ENCODE data around the gene SYTL5.

SYTL5 gene

DNA sequence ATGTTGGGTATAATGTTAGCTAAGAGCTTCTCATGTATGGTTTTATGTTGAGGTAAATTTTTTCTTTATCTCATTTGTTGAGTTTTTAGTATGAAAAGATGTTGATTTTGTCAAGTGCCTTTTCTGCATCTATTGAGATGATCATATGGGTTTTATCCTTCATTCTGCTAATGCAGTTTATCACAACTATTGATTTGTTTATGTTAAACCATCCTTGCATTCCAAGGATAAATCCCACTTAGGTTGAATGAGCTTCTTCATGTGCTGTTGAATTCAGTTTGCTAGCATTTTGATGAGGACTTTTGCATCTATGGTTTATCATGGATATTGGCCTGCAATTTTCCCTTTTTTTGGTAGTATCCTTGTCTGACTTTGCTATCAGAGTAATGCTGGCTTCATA is 93.3 kb downstream of the SYTL5 start:
- no peak for DNase-seq

DNA sequence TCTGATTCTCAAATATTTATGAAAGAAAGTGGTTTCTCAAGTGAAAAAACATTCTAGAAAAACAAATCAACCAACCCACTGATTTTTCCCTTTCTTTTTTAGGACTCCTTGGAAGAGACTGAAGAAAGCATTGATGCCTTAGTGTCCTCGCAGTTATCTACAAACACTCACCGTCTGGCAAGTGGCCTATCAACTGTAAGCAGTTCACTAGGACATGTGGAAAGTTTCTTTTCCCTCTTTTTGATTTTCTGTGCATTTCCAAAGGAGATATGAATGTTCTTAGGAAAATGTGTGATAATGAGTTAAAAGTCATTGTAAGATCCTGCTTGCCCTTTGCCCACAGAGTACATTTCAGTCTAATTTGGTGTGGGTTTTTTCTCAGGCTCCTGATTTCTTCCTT is 95.9 kb downstream of the SYTL5 start:
- DNase-seq: no peak

DNA sequence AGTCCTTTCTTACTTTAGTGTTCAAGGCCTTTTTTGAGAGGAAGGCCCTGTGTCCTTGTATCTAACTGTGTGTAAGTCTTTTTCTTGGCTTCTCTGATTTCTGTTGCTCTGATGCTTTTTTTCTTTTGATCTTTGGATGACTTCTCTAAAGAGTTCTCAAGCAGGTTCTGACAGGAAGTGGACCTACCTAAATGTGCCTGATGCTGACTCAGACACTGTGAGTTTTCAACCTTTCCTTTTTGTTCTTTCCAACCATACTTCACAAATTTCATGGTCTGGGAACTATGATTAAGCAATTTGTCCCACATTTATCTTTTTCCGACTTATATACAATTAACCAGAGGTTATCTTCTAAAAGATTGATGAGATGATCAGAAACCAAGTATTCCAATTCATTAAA is 96.5 kb downstream of the SYTL5 start:
- no peak for DNase-seq

DNA sequence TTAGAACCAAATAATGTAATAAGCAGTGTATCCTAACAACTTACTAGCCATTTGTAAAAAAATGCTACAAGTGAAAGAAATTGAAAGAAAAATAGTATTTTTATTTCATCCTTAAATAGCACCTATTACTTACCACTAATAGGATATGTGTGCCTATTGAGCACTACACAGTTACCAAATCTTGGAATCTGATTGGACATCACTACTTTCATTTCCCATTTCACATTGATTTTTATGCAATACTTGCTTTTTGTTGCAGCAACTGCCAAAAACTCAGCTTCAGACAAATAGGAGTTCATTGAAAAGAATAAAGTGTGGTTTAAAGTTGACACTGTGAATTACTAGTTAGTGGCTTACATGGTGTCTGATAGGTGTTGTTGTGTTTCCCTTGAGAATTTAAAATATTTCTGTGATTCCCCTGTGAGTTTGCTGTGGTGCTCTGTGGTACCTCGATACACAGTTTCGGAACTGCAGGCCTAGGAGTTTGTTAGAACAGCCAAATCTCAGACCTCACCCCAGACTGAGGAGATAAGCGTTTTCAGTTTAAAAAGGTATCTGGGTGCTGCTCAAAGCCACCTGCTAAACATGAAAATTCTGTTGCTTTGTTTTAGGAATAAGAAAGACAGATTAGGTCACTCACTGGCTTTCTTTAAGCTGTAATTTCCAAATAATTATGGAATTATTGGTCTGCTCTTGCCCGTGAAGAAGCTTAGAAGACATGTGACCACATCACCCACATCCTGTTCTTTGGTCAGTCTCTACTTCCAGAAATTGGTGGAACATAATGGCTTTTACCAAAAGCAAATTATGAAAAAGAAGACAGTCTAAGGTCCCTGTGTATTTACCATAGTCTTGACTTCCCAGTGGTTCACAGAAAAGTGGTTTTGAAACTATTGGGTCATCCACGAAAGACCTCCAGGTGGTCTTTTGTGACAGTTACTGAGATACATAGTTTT is 97.8 kb downstream of the SYTL5 start:
- DNase-seq: no peak

DNA sequence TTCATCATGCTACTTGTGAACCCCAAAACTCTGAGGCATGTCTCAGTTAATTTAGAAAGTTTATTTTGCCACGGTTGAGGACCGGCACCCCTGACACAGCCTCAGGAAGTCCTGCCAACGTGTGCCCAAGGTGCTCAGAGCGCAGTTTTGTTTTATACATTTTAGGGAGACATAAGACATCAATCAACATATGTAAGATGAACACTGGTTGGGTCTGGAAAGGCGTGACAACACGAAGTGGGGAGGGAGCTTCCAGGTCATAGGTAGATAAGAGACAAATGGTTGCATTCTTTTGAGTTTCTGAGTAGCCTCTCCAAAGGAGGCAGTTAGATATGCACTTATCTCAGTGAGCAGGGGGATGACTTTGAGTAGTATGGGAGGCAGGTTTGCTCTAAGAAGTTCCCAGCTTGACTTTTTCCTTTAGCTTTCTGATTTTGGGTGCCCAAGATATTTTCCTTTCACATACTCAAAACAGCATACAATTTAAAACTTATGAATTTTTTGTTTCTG is 98.9 kb downstream of the SYTL5 start:
- DNase-seq: no peak

DNA sequence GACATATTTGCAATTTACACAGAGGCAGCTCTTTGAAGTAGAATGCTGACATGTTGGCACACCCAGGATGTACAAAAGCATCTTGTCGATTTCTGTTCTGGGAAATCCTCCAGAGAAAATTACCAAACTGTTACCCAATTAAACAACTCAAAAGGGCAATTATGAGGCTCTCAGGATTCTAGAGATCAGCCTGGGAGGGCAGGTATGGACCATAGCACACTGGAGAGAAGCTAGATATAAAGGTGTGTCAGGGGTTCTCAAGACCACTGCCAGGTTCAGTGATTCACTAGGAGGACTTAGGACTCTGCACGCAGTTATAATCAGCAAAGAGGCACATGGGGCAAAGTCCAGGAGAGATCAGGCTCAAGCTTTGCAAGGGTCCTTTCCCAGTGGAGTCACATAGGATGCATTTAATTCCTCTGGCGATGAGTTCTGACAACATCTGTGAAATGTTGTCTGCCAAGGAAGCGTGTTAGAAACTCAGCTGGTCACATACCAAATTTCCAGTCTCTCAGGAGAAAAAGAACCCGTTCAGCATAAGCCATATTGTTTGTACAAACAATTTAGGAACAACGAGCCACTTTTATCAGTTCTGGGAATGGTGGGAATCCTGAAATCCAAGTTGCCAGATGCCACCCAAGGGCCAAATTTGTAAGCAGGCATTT is 100.8 kb downstream of the SYTL5 start:
- no peak for DNase-seq

DNA sequence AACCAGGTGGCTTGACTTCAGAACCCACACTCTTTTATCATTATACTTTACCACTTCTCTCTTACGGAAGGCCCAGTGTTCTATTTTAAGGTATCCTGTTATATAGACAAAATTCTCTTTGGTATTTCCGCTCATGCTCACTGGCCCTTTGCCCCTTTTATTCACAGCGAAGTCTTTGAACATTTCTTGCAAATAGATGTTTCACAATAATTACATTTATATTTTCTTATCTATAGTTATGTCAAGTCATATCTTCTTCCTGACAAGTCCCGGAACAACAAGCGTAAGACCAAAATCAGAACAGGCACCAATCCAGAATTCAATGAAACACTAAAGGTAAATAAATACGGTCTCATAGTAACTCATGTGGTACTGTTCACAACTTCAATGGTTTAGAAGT is 102.0 kb downstream of the SYTL5 start:
- no peak for DNase-seq

DNA sequence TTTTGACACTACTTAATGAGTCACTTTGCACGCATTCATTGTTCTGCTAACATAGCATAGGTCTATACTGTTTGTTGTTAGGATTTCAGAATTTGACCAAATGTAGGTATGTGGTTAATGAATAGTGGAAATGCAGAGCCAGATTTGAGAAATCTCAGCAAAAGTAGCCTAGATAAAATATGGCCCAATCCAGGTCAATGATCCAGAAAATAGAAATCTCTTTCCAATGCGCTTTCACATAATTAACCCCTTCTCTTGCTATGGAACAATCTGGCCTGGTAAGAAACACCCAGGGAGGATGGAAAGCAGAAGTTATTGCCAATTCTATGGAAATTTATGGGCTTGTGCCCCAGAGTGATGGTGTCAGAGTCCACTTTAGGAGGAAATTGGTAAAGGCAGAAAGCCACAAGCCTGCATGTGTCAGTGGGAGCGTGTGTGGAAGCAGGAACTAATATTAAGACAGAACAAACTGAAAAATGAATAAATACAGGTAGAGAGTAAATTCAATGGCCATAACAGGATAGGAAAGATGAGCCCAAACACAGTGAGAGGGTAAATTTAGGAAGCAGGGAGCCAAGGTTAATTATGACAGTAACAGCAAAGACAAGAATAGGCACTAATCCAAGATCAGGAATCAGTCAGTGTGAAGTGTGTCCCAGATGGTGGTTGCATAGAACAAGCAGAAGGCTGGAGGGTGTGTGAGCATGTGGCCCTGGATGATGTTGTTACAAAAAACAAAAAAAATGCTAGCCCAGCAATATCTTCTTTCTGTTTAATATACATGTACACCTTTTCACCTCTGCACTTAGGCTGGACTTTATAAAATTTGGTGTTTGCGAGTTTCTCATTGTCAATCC is 102.9 kb downstream of the SYTL5 start:
- DNase-seq: no peak

DNA sequence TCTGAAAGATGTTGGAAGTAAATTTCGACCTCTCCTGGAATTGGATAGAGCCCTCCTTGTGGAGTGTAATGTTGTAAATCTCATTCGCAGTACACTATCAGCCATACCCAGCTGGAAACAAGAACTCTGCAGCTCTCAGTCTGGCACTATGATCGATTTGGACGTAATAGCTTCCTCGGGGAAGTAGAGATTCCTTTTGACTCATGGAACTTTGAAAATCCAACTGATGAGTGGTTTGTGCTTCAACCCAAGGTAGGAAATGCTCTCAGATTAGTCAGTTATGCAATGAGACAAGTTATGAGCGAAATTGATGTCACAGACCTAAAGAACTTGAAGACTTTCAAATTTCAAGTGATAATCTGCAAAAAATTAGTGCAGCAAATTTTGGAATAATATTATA is 103.9 kb downstream of the SYTL5 start:
- no peak for DNase-seq

DNA sequence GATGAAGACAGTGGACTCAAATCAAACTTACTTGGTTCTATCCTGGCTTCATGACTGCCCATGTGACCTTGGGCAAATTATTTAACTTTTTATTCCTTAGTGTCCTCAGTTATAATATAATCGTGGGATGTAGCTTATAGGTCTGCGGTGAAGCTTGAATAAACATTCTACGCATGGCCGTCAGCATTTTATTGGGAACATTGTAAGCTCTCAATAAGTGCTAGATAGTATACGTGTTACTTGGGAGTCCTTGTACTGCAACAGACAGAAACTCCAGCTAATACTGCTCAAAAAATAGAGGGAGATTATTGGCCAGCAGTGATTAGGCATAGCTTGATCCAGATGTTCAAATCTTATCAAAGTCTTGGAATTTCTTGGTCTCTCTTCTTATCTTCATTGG is 104.8 kb downstream of the SYTL5 start:
- DNase-seq: no peak

DNA sequence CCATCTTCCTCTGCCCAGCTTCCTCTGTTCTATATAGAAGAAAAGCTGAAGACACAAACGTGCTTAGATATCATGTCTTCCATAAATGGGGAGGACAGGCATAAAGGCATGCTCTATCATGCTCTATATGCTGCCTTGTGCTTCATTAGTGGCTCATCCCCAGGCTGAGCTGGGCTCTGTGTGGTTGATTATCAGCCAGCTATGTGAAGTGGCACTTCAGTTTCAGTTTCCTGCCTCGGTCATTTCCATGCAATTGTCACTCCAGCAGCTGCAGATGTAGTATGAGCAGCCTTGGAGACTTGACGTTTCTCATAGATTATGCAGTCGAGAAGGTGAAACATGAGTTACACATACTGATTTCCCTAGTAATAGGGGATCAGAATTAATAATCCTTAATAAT is 106.2 kb downstream of the SYTL5 start:
- DNase-seq: no peak

DNA sequence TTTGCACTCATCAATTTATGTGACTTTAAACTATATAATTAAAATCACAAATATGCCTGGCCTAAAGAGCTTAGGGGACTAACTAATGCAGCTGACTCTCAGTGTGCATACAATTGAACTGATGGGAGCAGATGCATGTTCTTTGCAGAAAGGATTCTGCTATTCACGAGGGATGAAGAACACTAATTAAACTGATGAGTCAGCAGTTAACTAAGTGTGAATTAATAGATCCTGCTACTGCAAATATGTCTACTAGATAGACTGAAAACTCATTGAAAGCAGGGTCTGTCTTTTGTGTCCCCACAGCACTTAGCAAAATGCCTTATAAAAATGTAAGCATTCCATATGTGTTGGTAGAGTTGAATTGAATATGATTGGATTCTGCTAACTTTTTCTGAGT is 110.4 kb downstream of the SYTL5 start:
- DNase-seq: no peak

DNA sequence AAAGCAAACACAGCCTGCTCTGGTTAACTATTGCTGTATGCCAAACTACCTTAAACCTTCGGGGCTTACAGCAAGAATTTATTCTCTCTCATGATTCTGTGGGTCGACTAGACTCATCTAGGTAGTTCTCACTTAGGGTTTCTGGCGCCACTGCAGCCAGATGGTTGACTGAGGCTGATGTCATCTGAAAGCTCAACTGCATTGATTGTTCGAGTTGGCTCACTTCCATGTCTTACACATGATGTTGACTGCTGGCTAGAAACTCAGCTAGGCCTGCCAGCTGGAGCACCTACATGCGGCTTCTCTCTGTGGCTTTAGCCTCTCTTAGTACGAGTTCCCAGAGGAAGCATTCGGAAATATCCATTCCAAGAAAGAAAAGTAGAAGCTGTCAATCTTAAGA is 111.1 kb downstream of the SYTL5 start:
- no peak for DNase-seq

DNA sequence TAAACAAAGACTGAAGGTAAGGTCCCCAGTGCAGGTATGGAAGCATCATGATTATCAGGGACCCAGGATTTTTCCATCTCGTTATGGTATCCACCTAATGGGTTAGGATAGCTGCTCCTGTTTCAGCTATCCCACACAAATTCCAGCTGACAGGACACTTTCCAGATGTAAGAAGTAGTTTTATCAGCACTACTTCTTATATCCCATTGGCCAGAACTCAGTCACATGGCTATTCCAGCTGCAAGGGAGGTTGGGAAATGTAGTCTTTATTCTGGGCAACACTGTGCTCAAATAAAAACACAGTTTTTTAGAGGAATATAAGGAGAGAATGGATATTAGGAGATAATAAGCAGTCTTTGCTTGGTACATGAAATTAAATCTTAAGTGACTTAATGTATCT is 117.6 kb downstream of the SYTL5 start:
- no peak for DNase-seq

DNA sequence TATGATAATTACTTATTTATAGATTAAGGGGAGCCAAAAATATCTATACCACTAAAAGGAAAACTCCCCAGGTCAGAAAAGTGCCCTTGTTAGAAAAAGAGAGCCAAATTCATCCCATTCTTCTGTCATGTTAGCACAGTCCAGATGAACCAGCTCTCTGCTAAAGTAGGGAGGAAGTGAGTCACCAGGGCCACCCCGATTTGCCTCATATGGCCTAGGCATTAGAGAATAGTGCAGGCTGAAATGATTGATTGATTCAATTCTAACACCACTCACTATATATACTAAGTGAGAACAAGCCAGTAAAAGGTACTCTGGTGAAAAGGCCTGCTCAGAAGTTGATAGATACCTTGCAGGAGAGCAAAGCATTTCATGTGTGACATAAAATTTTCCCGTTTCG is 119.8 kb downstream of the SYTL5 start:
- no peak for DNase-seq

DNA sequence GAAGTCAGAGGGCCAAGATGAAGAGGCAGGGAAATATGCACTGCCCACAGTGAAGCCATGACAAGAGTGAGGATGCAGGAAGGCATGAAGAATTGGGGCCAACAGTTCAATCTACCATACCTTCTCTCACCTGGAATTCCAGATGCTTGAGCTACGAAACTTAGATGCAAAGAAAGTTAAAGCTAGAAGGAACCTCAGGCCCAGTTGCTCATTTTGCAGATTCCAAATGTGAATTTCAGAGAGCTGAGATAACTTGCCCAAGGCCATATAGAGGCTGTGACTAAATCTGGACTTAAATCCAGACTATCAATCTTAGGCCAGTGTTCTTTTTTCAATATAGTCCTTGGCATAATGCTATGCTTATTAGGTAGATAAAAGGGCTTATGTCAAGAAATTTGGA is 121.6 kb downstream of the SYTL5 start:
- DNase-seq: no peak

DNA sequence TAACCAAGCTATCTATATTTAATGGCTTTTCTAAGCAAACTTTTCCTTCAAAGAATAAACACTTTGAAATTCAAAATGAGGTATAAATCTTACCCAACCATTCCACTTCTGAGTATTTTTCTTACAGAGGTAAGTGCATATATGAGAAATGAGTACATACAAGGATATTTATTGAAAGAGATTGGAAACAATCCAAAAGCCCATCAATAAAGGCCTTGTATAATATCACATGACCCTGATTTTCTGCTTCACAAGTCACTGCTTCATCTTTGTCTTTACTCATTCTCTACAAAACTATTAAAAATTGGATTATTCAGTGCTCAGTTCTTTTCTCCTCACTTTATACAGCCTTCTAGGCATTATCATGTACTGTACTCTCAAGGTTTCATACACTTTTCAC is 123.0 kb downstream of the SYTL5 start:
- DNase-seq: no peak

DNA sequence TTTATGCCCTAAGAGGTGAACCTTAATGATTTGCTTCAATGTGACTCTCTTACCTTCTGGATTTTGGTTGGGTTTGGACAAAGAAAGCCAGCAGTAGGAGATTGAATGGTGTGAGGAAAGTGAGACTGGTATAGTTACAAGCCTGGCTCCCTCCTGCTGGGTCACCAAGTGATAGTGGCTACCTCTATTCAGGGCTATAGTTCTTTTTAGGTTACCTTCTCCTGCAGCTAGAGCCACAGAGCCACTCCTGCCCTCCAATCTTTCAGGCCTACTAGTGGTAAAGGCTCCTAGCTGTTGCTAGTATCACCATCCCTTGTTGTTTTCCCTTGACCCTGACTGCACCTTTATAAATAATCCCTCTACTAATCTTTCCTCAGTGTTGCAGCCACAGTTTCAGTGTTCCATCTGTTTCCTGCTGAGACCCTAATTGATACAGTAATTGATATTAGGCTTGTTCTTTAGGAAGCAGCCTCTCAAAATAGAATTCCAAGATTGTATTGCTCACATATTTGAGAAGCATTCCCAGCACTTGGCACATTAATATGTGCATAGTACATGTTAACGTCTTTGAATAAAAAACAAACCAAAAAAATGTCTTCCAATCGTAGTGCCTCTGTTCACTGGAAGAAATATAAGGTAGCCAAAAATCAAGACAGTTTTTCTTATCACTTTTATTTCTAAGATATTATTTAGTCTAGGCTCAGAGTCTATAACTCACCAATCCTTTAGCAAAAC is 132.0 kb downstream of the SYTL5 start:
- DNase-seq: no peak

DNA sequence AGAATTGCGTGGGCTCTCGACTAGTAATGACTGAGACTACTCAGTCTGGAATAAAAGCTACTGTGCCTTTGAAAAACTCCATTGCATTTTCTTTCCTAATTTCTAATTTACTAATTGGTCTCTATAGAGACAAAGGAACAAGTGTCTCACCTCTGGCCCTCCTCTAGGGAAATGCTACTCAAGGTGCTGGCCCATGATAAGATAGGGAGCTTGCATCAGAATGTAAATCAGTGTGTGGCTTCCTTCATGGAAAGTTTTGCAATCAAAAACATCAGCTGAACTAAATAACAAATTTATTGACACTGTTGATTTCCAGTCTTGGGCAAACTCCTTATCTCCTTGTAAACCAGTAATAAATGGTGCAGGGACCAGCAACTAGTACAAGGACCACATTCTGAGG is 132.5 kb downstream of the SYTL5 start:
- no peak for DNase-seq

DNA sequence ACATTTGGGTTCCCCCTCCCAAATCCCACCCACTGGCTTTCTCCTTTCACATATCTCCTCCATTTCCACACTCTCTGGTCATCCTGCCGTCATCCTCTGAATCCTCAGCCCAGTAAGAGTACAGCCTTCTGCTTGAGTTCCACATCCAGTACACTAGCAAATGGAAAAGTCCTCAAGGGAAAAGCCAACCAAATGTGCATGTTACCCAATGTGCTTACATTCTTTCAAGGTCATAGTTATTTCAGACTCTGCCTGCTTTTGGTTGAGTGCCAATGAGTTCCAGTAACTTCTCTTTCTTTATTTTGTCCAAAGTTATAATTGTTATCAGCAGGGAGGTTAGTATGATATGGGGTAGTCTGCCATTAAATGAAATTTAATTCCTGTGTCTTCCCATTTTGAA is 136.3 kb downstream of the SYTL5 start:
- no peak for DNase-seq

DNA sequence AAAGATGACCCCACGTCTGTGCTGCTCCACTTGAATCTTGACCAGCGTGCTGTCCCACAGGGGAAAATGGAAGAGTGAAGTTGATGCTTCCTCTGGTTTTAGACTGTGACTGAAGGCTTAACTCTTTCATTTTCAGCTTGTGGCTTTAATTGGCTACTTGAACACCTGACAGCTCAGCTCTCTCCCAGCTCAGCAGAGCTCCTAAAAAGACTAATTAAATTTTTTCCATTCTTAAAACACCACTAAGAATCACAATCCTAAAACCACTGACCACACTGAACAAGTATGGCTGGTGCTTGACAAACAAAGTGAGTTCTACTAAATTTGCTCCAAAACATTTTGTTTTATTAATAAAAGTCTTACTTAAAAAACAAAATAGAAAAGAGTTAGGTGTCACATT is 142.7 kb downstream of the SYTL5 start:
- no peak for DNase-seq

DNA sequence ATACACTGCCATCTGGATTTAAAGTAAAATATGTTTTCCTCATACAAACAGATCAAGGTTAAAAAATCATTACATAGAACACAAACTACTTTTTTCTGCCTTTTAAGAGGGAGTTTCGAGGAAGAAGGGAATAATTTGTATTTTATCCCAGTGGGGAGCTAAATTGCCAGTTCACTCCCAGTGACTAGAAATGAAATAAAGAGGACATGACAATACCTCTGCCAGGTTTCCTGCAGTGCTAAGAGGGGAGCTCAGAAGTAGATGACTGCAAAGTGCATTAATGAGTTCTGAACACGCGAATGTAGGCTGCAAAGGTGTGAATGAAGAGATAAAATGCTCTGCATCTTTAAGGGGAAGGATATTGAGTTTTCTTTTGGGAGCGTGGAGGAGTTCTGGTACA is 144.6 kb downstream of the SYTL5 start:
- no peak for DNase-seq

DNA sequence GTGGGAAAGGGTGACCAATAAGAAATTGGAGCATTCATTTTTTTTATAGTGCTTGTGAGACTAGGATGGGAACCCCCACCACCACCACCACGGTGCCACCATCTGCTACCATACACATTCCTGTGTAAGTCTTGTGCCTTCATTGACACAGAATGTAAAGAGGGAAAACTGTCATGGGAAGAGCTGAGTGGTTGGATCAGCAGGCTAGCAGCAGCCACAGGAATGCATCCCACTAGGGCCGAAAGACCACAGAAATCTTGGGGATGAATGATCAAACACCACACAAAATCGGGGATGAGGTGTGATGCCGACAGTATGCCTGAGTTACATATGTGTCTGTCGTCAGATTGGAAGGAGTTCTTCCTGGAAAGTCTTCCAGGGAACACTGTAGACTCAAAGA is 145.1 kb downstream of the SYTL5 start:
- no peak for DNase-seq
